HFFc6 (cell line): ENCODE measurements around the gene NPTX2. TPM values are rescaled to one million over a fixed set of nuclear protein-coding genes. Genes with fewer than 3 reads are reported as not detected.

Experiments
- DNase-seq: peaks from one replicate; pipeline ENCODE4 v3.0.0-alpha.2; 2018
- H3K27ac Mint-ChIP-seq: 2 replicates; pipeline ENCODE4 v1.8.0; 2020; ENCODE audit warnings: mild to moderate bottlenecking, mixed read lengths
- H3K27me3 Mint-ChIP-seq: 2 replicates; pipeline ENCODE4 v1.8.0; 2021; ENCODE audit warnings: mild to moderate bottlenecking, moderate library complexity, mixed read lengths; ENCODE audit not compliant: insufficient read depth
- H3K36me3 Mint-ChIP-seq: 2 replicates; pipeline ENCODE4 v1.8.0; 2021; ENCODE audit warnings: low read depth, mixed read lengths
- H3K4me1 Mint-ChIP-seq: 2 replicates; pipeline ENCODE4 v1.8.0; 2020; ENCODE audit warnings: low read depth, mixed read lengths
- H3K4me3 Mint-ChIP-seq: 2 replicates; pipeline ENCODE4 v1.8.0; 2020; ENCODE audit warnings: mild to moderate bottlenecking, moderate library complexity, mixed read lengths
- H3K9me3 Mint-ChIP-seq: 2 replicates; pipeline ENCODE4 v1.8.0; 2020; ENCODE audit warnings: mild to moderate bottlenecking, mixed read lengths
- CTCF ChIP-seq: fragments of 200-600 bp; sonication (generic); IDR thresholded peaks from 2 replicates; pipeline ENCODE4 v1.5.0; 2021; ENCODE audit warnings: antibody characterized with exemption, mild to moderate bottlenecking
- total RNA-seq, 6 experiments: library from RNA; stranded (reverse); fragmentation: NEBNext Ultra II Directional; extraction: Animal tissue kit (Norgen Biotek cat#: 25700); gene quantifications; 2 replicates in 1 of 6; 3 replicates in 5 of 6; pipeline ENCODE4 v1.2.3, GENCODE V29; 2021

Gene NPTX2
- total RNA-seq, 6 experiments from 2014 or later = not detected

- DNase-seq = no peak
- H3K36me3 Mint-ChIP-seq = no peaks in the 10 kb centered on the region
- peaks cover 2% of the 10 kb centered on the region; the same call in 1 of the 2 replicates for H3K27me3 Mint-ChIP-seq
- H3K9me3 Mint-ChIP-seq = no peaks in the 10 kb centered on the region
- H3K4me1 Mint-ChIP-seq = no peaks in the 10 kb centered on the region
- no peak for TF ChIP-seq CTCF
- no peak overlapping the region for H3K27ac Mint-ChIP-seq
- H3K4me3 Mint-ChIP-seq = no peak overlapping the region
Measured at GRCh38 chr7:98655611-98656010, 38.5 kb downstream of the NPTX2 start.

- Mint-ChIP-seq H3K27ac (no peak overlapping the region), H3K27me3 (peaks cover 2% of the 10 kb centered on the region; the same call in 1 of the 2 replicates), H3K36me3 (no peaks in the 10 kb centered on the region), H3K4me1 (no peaks in the 10 kb centered on the region), H3K9me3 (no peaks in the 10 kb centered on the region; the same call in 1 of the 2 replicates), H3K4me3 (no peak overlapping the region)
- no peak for TF ChIP-seq CTCF
- DNase-seq = no peak
Measured at GRCh38 chr7:98656899-98657298, 39.8 kb downstream of the NPTX2 start.

GRCh38 chr7:98657736-98658135, 40.7 kb downstream of the NPTX2 start:
- Mint-ChIP-seq H3K4me1 (no peaks in the 10 kb centered on the region), H3K36me3 (no peaks in the 10 kb centered on the region)
- TF ChIP-seq CTCF = no peak

GRCh38 chr7:98659756-98660155, 42.7 kb downstream of the NPTX2 start:
- Mint-ChIP-seq H3K4me3 (no peak overlapping the region), H3K27me3 (no peaks in the 10 kb centered on the region; the same call in none of the 2 replicates), H3K36me3 (no peaks in the 10 kb centered on the region), H3K9me3 (peaks cover 4% of the 10 kb centered on the region; the same call in 1 of the 2 replicates), H3K27ac (no peak overlapping the region), H3K4me1 (no peaks in the 10 kb centered on the region)
- DNase-seq = no peak
- no peak for TF ChIP-seq CTCF

More at GRCh38 chr7:98657736-98658135, 40.7 kb downstream of the NPTX2 start:
- Mint-ChIP-seq H3K4me3 (no peak overlapping the region), H3K9me3 (peaks cover 4% of the 10 kb centered on the region; the same call in 1 of the 2 replicates), H3K27ac (no peak overlapping the region), H3K27me3 (peaks cover 2% of the 10 kb centered on the region; the same call in 1 of the 2 replicates)
- no peak for DNase-seq

GRCh38 chr7:98661607-98662006, 44.5 kb downstream of the NPTX2 start:
- Mint-ChIP-seq H3K4me3 (no peak overlapping the region), H3K36me3 (no peaks in the 10 kb centered on the region), H3K9me3 (peaks cover 10% of the 10 kb centered on the region; the same call in 1 of the 2 replicates), H3K27ac (no peak overlapping the region), H3K27me3 (peaks cover 2% of the 10 kb centered on the region), H3K4me1 (no peaks in the 10 kb centered on the region)
- DNase-seq = no peak
- no peak for TF ChIP-seq CTCF

- no peak overlapping the region for H3K4me3 Mint-ChIP-seq
- H3K27ac Mint-ChIP-seq = no peak overlapping the region
- peaks cover 10% of the 10 kb centered on the region; the same call in 1 of the 2 replicates for H3K9me3 Mint-ChIP-seq
- no peak for TF ChIP-seq CTCF
- H3K36me3 Mint-ChIP-seq = no peaks in the 10 kb centered on the region
- no peaks in the 10 kb centered on the region for H3K4me1 Mint-ChIP-seq
- peaks cover 2% of the 10 kb centered on the region for H3K27me3 Mint-ChIP-seq
- DNase-seq = no peak
Measured at GRCh38 chr7:98662289-98662688, 45.2 kb downstream of the NPTX2 start.
